Calu3 (cell line): ENCODE measurements around the gene KHDRBS1. TPM values are rescaled to one million over a fixed set of nuclear protein-coding genes. Genes with fewer than 3 reads are reported as not detected.
A peak's percentile ranks its signal among the peaks of the same experiment; 100 is the strongest.
"Not testable (repeated sequence)": the region's sequence is repeated elsewhere in the genome, so short reads cannot be mapped to it uniquely, and the experiment has no call there.

Source experiments
- BruUV-seq: library from RNA; stranded (reverse); fragments of 400-500 nt; replicated peaks from 2 replicates; lab custom pipeline; 2021; lab: Mats Ljungman, UMichigan
- CTCF ChIA-PET: fragments of 300-600 bp; sonication (Branson Sonifier 250); formaldehyde crosslinking; loops from one replicate; lab custom pipeline; 2022; ENCODE audit warnings: antibody characterized with exemption; lab: Charles Lee
- DNase-seq: peaks from one replicate; pipeline ENCODE4 v3.0.0; 2022
- H3K27ac Mint-ChIP-seq: one replicate; pipeline ENCODE4 v1.8.0; 2022; ENCODE audit warnings: mixed read lengths; ENCODE audit not compliant: unreplicated experiment
- H3K27me3 Mint-ChIP-seq: one replicate; pipeline ENCODE4 v1.8.0; 2022; ENCODE audit warnings: mixed read lengths; ENCODE audit not compliant: unreplicated experiment
- H3K36me3 Mint-ChIP-seq: one replicate; pipeline ENCODE4 v1.8.0; 2022; ENCODE audit warnings: mild to moderate bottlenecking, moderate library complexity, mixed read lengths; ENCODE audit not compliant: insufficient read depth, unreplicated experiment
- H3K4me1 Mint-ChIP-seq: one replicate; pipeline ENCODE4 v1.8.0; 2022; ENCODE audit warnings: mild to moderate bottlenecking, low read depth, mixed read lengths; ENCODE audit not compliant: unreplicated experiment
- H3K4me3 Mint-ChIP-seq: one replicate; pipeline ENCODE4 v1.8.0; 2022; ENCODE audit warnings: mild to moderate bottlenecking, low read depth, moderate library complexity, mixed read lengths; ENCODE audit not compliant: unreplicated experiment
- H3K9me3 Mint-ChIP-seq: one replicate; pipeline ENCODE4 v1.8.0; 2022; ENCODE audit warnings: low read depth, mixed read lengths; ENCODE audit not compliant: unreplicated experiment
- CTCF ChIP-seq: fragments of 200-600 bp; IDR thresholded peaks from one replicate; pipeline ENCODE4 v1.8.0; 2022; ENCODE audit warnings: antibody characterized with exemption; ENCODE audit not compliant: unreplicated experiment
- intact Hi-C: fragments of 100-400 bp; cut with micrococcal nuclease; formaldehyde crosslinking; loops from one replicate; pipeline ENCODE4 v1.10.0; 2022; ENCODE audit not compliant: unreplicated experiment
- total RNA-seq: library from RNA; stranded (reverse); gene quantifications from 2 replicates; pipeline ENCODE4 v1.2.3, GENCODE V29; 2022

Gene KHDRBS1
- total RNA-seq, 1 experiment from 2014 or later, result 158 TPM

DNA sequence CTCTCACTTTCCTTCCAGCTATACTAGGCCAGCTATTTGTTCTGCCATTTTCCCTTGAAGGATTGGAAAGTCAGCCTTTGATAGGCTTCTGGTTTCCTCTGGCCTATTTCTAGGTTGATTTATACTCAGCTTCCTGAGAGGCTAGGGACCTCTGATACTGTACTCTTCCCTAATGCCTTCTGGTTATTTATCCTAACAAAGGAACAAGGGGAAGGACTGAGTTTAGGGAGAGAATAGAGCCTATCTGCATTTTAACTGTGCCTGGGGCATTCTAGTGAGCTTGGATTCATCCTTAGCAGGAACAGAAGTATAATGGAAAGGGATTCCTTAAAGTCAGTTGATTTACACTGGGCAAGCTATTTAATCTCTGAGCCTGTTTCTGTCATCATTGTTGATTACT is 47.2 kb downstream of the KHDRBS1 start:
- BruUV-seq, result no TSS peak
- Mint-ChIP-seq H3K4me1 (peaks cover 21% of the 10 kb centered on the region), H3K9me3 (no peaks in the 10 kb centered on the region), H3K36me3 (peaks cover 57% of the 10 kb centered on the region), H3K27ac (no peak overlapping the region), H3K4me3 (no peak overlapping the region), H3K27me3 (no peaks in the 10 kb centered on the region)
- DNase-seq, result no peak
- no peak for TF ChIP-seq CTCF
- intact Hi-C loops, result loop anchor here (5.0 kb wide), 1 partner anchor 44 kb away; no protein-coding TSS in a partner anchor
- CTCF ChIA-PET, result interaction anchor here (0.6 to 1.2 kb wide), 2 partner anchors 40 to 90 kb away, joined by 3 read pairs; no protein-coding TSS in a partner anchor

- Mint-ChIP-seq H3K4me3 (no peak overlapping the region), H3K27me3 (no peaks in the 10 kb centered on the region), H3K4me1 (peaks cover 21% of the 10 kb centered on the region), H3K9me3 (no peaks in the 10 kb centered on the region), H3K27ac (peak overlapping the region; percentile 49), H3K36me3 (peaks cover 67% of the 10 kb centered on the region)
- BruUV-seq, result no TSS peak
- no peak for DNase-seq
- CTCF ChIA-PET, result interaction anchor here (0.9 to 1.2 kb wide), 4 partner anchors 10 to 244 kb away, joined by 3 to 6 read pairs (median 6); partner anchors contain the start of gene TMEM39B
- intact Hi-C loops, result loop anchor here (5.0 kb wide), 1 partner anchor 46 kb away; no protein-coding TSS in a partner anchor
- TF ChIP-seq CTCF, result no peak
These were observed 49.2 kb downstream of the KHDRBS1 start for GRCh38 chr1:32062867-32063230.

DNA sequence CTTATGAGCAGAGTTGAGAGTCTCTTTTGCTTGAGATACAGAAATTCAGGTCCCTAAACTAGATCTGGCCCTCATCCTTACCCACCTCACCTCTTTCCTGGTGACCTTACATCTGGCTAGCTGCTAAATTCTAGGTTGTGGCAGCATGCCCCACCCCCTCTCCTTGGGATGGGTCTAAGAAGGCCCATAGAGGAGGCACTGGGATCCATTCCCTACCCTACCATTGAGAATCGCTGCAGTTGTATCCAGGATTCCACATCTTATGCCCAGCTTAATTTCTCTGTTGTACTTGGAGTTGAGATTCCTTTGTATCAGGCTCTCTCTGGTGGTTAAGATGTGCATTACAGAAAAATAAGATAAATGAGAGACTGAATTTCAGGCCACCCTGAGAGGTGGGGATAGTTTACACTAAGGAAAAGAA is 49.6 kb downstream of the KHDRBS1 start:
- Mint-ChIP-seq H3K4me3 (no peak overlapping the region), H3K9me3 (no peaks in the 10 kb centered on the region), H3K36me3 (peaks cover 69% of the 10 kb centered on the region), H3K4me1 (peaks cover 21% of the 10 kb centered on the region), H3K27ac (peak overlapping the region; percentile 49), H3K27me3 (no peaks in the 10 kb centered on the region)
- BruUV-seq, result no TSS peak
- no peak for DNase-seq
- TF ChIP-seq CTCF, result peak; percentile 64
- intact Hi-C loops, result loop anchor here (5.0 kb wide), 1 partner anchor 46 kb away; no protein-coding TSS in a partner anchor
- CTCF ChIA-PET, result interaction anchor here (0.6 to 1.2 kb wide), 5 partner anchors 10 to 244 kb away, joined by 3 to 6 read pairs (median 5); partner anchors contain the start of gene TMEM39B

GRCh38 chr1:32065613-32066488 is 52.2 kb downstream of the KHDRBS1 start:
- H3K4me3 Mint-ChIP-seq, BruUV-seq, H3K27me3 Mint-ChIP-seq, DNase-seq, H3K9me3 Mint-ChIP-seq: not testable (repeated sequence)
- Mint-ChIP-seq H3K27ac (peak overlapping the region; percentile 60), H3K36me3 (peaks cover 75% of the 10 kb centered on the region), H3K4me1 (peaks cover 21% of the 10 kb centered on the region)
- intact Hi-C loops, result loop anchor here (2.0 kb wide), 1 partner anchor 43 kb away; the partner anchor contains the start of gene KPNA6
- CTCF ChIA-PET, result interaction anchor here (0.7 to 1.3 kb wide), 4 partner anchors 14 to 1404 kb away, joined by 3 to 5 read pairs (median 4); partner anchors contain the start of gene KPNA6
